ENCODE data around the gene RAET1L.
"Not testable (repeated sequence)": the region's sequence is repeated elsewhere in the genome, so short reads cannot be mapped to it uniquely, and the experiment has no call there.

RAET1L gene, protein sequence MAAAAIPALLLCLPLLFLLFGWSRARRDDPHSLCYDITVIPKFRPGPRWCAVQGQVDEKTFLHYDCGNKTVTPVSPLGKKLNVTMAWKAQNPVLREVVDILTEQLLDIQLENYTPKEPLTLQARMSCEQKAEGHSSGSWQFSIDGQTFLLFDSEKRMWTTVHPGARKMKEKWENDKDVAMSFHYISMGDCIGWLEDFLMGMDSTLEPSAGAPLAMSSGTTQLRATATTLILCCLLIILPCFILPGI

GRCh38 chr6:150025201-150025917 lies at the start of gene RAET1L:
Gene RAET1L, minus strand, starts transcription at chr6:150025532. Its CDS starts 61 bp downstream, at chr6:150025471.
- no peak for DNase-seq

GRCh38 chr6:150075034-150075421 lies 49.7 kb upstream of the RAET1L start:
- DNase-seq = no peak

DNA sequence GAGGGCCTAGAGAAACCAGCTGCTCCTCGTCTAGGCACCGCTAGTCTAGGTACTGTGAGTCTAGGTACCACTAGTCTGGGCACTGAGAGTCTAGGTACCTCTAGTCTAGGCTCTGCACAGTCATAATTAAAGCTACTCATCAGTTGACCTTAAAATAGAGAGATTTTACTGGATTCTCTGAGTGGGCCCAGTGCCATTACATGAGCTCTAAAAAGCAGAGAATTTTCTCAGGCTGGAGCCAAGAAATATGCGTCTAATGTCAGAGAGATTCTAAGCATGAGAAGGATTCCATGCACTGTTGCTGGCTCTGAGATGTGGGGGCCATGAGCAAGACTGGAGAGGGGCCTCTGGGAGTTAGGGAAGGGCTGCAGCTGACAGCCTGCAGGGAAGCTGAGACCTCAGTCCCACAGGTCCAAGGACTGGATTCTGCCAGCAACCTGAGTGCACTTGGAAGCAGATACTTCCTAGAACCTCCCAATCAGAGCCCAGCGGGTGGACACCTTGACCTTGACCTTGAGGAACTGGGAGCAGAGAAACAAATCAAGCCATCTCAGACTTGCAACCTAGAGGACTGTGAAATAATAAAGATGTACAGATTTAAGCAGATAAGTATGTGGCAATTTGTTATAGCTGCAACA lies 49.2 kb upstream of the RAET1L start:
- DNase-seq = not testable (repeated sequence)

DNA sequence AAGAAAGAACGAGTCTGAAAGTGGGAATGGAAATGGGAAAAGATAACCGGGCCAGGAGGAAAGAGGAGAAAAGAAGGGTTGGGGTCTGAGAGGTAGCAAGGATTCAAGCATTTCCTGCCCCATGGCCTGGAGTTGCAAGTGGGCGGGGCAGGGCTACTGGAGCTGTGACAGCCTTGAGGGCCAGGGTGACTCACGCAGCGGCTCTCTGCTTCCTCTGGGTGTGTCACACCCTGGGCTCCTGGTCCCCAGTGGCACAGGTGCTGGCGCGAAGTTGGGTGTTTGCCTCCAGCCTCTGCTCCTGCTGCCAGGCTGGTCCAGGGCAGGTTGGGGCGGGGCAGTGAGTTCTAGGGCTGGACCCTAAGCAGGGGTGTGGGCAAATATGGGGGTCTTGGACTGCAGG lies 46.9 kb upstream of the RAET1L start:
- peak; percentile 61 for DNase-seq

DNA sequence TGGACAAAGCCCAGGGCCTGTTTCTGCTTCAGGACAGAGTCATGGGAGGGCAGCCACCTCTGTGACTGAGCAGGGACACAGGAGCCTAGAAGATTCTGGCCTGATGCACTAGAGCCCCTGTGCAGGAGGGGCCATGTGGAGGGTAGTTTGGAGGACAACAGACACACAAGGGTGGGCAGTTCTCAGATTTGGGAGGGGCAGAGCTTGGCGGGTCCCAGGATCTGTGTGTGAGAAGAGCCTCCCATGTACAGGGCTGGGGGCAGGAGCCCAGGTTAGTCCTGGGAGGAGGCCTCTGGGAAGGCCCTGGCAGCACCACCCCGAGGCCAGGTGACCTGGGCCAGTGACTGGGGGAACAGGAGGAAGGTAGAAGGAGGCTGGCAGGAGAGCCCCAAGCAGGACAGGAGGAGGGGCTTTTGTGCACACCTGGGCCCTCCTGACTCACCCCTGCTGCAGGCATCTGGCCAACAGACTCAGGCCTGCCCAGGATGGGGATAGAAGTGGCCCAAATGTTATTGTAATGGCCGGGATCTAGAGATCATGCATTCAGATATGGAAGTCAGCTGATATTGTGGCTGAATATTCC lies 45.0 kb upstream of the RAET1L start:
- no peak for DNase-seq

DNA sequence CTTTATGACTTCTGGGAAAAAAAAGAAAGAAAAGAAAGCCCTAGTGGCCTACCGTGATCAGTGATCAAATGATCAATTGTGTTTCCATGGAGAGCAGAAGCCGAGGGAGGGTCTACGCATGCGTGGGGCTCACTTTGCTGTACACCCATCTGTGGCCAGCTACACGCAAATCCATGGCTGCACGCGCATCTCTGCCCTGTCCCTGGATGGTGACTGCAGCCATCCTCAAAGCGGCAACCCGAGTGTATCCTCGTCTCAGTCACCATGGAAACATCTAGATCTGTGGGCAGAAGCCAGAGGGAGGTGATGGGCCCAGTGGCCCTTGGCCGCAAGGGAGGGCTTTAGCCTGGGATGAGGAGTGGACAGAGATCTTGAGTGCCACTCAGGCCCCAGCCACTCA lies 44.4 kb upstream of the RAET1L start:
- no peak for DNase-seq

DNA sequence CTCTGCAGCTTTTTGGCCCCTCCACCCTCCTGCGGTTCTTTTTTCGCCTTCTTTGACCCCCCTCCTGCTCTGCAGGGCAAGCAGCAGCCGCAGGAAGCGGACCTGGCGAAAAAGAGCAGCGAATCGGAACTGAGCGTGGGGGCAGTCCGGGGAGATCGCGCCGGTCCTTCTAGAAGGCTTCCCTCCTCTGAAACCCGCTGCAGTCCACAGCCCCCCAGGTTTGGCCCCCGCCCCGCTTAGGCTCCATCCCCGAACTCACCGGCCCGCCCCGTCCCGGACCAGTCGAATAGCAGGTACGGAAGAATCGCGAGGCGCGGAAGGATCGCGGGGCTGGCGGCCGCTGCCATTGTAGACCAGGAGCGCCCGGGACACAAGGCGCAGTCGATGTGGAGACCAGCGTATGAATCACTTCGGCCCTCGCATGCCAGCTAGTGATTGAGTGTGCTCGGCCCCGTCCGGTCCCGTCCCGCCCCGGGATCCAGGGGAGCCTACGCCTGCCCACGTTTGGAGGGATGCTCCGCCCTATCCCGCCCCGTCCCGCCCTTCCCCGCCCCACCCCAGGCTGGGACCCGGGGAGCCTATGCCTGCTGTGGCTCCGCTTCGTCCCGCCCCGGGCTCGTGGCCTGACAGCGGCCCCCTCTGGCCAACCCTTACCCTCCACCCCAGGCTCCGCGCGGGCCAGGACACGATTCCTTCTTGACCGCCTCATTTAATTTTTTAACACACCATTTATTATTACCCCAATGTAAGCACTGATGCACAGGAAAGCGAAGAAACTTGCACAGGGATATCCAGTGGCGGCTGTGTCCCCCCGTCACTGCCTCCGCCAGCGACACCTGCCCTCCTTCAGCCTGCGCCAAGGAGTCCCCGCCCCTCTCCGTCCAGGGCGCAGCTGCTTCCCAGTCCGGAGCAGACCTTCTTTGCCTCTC lies 43.7 kb upstream of the RAET1L start, which contains the start of gene ULBP3:
TSS of gene ULBP3 (minus strand) at position 402 of the 929 bp plus-strand sequence. CDS start at position 347, 55 bp downstream.
- peak; percentile 51 for DNase-seq

GRCh38 chr6:150068151-150068550 lies 42.8 kb upstream of the RAET1L start:
- no peak for DNase-seq

- DNase-seq = no peak
Measured at GRCh38 chr6:150065083-150065482, 39.8 kb upstream of the RAET1L start.

- no peak for DNase-seq
Measured at GRCh38 chr6:150063640-150064039, 38.3 kb upstream of the RAET1L start.

GRCh38 chr6:150059973-150060372 lies 34.6 kb upstream of the RAET1L start:
- DNase-seq = peak; percentile 26

DNA sequence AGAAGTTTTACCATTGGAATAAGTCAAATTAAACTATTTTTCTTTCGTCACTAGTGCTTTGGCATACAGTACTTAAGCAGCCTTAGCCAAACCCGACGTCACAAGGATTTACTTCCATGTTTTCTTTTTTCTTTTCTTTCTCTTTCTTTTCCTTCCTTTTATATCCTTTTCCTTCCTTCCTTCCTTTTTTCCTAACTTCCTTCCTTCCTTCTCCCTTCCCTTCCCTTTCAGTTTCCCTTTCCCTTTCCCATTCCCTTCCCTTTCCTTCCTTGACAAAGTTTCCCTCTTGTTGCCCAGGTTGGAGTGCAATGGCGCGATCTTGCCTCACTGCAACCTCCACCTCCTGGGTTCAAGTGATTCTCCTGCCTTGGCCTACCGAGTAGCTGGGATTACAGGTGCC lies 33.7 kb upstream of the RAET1L start:
- DNase-seq = no peak

GRCh38 chr6:150058231-150058792 lies 33.0 kb upstream of the RAET1L start:
- DNase-seq = no peak

DNA sequence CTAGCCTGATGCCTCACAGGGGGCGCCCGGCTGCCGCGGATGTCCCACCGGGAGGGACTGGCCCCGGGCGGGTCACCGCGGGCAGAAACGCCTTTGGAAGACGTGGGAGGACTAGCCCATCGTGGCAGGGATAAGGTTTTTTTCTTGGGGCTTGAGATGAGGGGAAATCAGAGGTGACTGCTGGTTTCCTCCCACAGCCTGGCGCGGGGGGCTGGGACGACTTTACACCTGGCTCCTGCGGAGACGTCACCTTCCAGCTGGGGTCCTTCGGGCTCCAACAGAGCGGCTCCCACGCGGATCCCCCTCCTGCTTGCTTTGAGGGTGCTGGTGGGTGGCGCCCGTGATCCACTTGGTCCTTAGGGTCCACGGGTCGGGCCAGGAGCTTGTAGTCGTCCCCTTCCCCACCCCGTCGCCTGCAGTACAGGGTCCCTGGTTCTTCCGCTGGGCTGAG lies 32.2 kb upstream of the RAET1L start:
- DNase-seq = no peak

DNA sequence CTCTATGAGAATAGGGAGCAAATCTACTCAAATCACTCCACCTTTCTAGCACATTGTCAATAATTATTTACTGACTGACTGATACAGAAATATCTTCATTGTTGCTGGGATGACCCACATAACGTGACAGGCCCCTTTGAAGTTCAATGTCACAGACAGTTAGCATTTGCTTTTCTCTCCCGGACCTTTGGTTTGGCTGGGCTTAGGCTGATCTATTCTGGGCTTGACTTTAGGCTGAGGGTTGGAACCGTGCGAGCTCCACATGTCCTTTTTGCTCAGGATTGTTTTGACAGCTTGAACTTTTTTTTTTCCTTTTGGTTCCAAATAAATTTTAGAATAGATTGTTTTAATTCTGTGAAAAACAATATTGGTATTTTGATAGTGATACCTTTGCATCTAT lies 31.6 kb upstream of the RAET1L start:
- no peak for DNase-seq

DNA sequence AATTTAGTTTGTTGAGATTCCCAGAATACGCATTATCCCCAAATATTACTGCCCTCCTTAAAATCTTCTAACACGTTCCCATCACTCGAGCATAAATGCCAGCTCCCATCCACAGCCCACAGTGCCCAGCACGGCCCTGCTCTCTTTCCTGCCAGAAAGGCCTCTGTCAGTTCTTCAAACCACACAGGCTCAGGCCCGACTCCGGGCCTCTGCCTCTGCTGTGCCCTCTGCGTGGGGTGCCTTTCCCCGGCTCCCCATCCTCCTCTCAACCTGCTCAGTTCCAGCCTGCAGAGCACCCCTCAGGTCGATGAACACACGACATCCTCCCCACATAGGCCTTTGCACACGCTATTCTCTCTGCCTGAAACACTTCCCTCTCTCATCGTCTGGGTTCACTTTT lies 30.8 kb upstream of the RAET1L start:
- DNase-seq = no peak

GRCh38 chr6:150055131-150055530 lies 29.8 kb upstream of the RAET1L start:
- DNase-seq = no peak

DNA sequence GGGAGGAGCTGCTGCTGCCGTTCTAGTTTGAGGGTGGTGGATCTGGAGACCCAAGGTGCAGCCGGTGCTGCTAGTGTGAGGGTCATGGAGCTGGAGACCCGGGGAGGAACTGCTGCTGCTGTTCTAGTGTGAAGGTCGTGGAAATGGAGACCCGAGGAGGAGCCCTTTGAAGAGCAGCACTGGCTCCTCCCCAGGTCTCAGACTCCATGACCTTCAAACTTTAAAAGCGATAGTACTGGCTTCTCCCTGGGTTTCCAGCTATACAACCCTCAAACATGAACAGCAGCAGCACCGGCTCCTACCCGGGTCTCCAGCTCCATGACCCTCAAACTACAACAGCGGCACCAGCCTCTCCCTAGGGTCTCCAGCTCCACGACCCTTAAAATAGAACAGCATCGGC lies 28.1 kb upstream of the RAET1L start:
- DNase-seq = no peak

GRCh38 chr6:150050846-150051245 lies 25.5 kb upstream of the RAET1L start:
- DNase-seq = no peak

DNA sequence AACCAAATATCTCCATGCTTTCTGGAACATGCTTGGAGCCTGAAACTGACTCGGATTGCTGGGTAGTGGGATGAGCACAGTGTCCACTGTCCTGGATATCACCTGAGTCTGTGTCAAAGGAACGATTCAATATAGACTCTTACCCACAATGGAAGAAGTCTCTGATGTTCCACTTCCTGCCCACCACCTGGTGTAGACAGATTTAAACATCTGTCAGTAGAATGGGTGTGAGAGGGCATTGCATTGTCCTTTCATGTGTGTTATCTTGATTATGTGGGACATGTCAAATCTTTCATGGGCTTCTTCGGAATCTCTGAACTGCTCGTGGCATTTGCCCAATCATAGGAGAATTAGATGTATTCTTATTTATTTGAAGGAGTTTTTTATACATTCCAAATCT lies 22.8 kb upstream of the RAET1L start:
- no peak for DNase-seq

- no peak for DNase-seq
Measured at GRCh38 chr6:150046943-150047342, 21.6 kb upstream of the RAET1L start.

DNA sequence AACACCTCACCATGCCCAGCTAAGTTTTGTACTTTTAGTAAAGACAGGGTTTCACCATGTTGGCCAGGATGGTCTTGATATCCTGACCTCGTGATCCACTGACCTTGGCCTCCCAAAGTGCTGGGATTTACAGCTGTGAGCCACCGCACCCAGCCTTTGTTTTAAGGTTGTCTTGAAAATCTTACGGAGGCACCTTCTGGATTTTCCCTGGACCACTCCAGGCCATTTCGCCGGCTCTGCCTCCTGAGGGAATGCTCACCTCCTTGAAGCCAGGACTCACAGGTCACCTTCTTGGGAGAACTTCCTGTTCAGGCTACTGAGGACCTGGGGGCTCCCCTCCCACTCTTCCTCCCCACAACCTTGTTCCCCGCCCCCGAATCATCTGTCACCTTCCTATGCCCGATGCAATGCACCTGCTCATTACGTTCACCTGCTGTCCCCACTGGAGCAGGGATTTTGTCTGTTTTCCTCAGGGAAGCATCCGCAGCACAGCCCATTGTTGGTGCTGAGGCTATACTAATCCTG lies 19.4 kb upstream of the RAET1L start:
- no peak for DNase-seq

Data from activated gamma-delta T cell treated with Interleukin-2 at 50 U/mL for 16 hours (primary cell).